Astrocyte (in vitro differentiated cells and primary cell): Measurements from ENCODE around the gene SH3GL3.

ENCODE experiments used
- CTCF ChIP-seq: IDR thresholded peaks from 2 replicates; pipeline ENCODE4 v1.5.1; 2011; ENCODE audit warnings: low read depth, mild to moderate bottlenecking, inconsistent platforms, low read length, moderate library complexity; ENCODE audit not compliant: insufficient read depth
- EZH2 ChIP-seq: IDR thresholded peaks from 2 replicates; pipeline ENCODE4 v1.6.1; 2012; ENCODE audit warnings: mild to moderate bottlenecking, low read length, inconsistent platforms; ENCODE audit not compliant: insufficient read depth

- TF ChIP-seq CTCF (no peak), EZH2 (no peak)
Measured at GRCh38 chr15:83556754-83557153, 109.6 kb downstream of the SH3GL3 start.
